Mesenchymal stem cell (in vitro differentiated cells and primary cell): ENCODE data around the gene FAM3B.

Source experiments
- DNase-seq: peaks from one replicate; pipeline ENCODE4 v3.0.0-alpha.2; 2013
- H2AFZ ChIP-seq: one replicate; pipeline ENCODE4 v1.6.1; 2013; ENCODE audit warnings: low read depth, mild to moderate bottlenecking, control low read depth, inconsistent platforms, low read length, moderate library complexity
- H2AK5ac ChIP-seq: 2 replicates; pipeline ENCODE4 v1.6.1; 2013; ENCODE audit warnings: low read length, moderate library complexity, mild to moderate bottlenecking, inconsistent platforms; ENCODE audit not compliant: severe bottlenecking
- H2BK120ac ChIP-seq: one replicate; pipeline ENCODE4 v1.6.1; 2013; ENCODE audit warnings: low read depth, mild to moderate bottlenecking, inconsistent platforms, low read length, moderate library complexity
- H2BK12ac ChIP-seq, 2 experiments: one replicate each; pipeline ENCODE4 v1.6.1; 2013; ENCODE audit warnings: inconsistent platforms in 2 of 2, low read length in 2 of 2, mild to moderate bottlenecking in 2 of 2, moderate library complexity in 2 of 2, control low read depth in 1 of 2
- H2BK15ac ChIP-seq: one replicate; pipeline ENCODE4 v1.6.1; 2013; ENCODE audit warnings: mild to moderate bottlenecking, low read depth, inconsistent platforms; ENCODE audit not compliant: poor library complexity, severe bottlenecking
- H2BK5ac ChIP-seq: 2 replicates; pipeline ENCODE4 v1.6.1; 2013; ENCODE audit warnings: low read depth, mild to moderate bottlenecking, low read length, control low read depth, inconsistent platforms; ENCODE audit not compliant: poor library complexity, severe bottlenecking
- H3K14ac ChIP-seq, 2 experiments: one replicate each; pipeline ENCODE4 v1.6.1; 2013; ENCODE audit warnings: inconsistent platforms in 2 of 2, low read length in 2 of 2, control low read depth in 1 of 2, mild to moderate bottlenecking in 1 of 2, moderate library complexity in 1 of 2
- H3K18ac ChIP-seq, 2 experiments: one replicate each; pipeline ENCODE4 v1.6.1; 2013; ENCODE audit warnings: inconsistent platforms in 2 of 2, low read length in 2 of 2, control low read depth in 1 of 2, low read depth in 1 of 2, mild to moderate bottlenecking in 1 of 2
- H3K23ac ChIP-seq, 2 experiments: one replicate each; pipeline ENCODE4 v1.6.1; 2013; ENCODE audit warnings: inconsistent platforms in 2 of 2, low read length in 2 of 2, mild to moderate bottlenecking in 2 of 2, moderate library complexity in 2 of 2, control low read depth in 1 of 2
- H3K27ac ChIP-seq: 2 replicates; pipeline ENCODE4 v1.5.1; 2013; ENCODE audit warnings: mild to moderate bottlenecking, moderate library complexity, low read length, control low read depth, inconsistent platforms; ENCODE audit not compliant: poor library complexity, severe bottlenecking
- H3K27me3 ChIP-seq, 2 experiments: 2 replicates each; pipeline versions ENCODE4 v1.6.1 to v1.7.0; 2013; ENCODE audit warnings: low read length in 2 of 2, mild to moderate bottlenecking in 2 of 2, moderate library complexity in 2 of 2, control low read depth in 1 of 2, inconsistent platforms in 1 of 2; ENCODE audit not compliant: control insufficient read depth in 1 of 2, insufficient read depth in 1 of 2
- H3K36me3 ChIP-seq, 2 experiments: 2 replicates each; pipeline versions ENCODE4 v1.6.1 to v1.7.0; 2013; ENCODE audit warnings: low read length in 2 of 2, control low read depth in 1 of 2, inconsistent platforms in 1 of 2, low read depth in 1 of 2, mild to moderate bottlenecking in 1 of 2; ENCODE audit not compliant: insufficient read depth in 2 of 2, control insufficient read depth in 1 of 2
- H3K4ac ChIP-seq, 2 experiments: one replicate each; pipeline ENCODE4 v1.6.1; 2013; ENCODE audit warnings: inconsistent platforms in 2 of 2, low read length in 2 of 2, mild to moderate bottlenecking in 2 of 2, moderate library complexity in 2 of 2, control low read depth in 1 of 2, low read depth in 1 of 2
- H3K4me1 ChIP-seq: 2 replicates; pipeline ENCODE4 v1.6.1; 2013; ENCODE audit warnings: low read depth, low read length, control low read depth; ENCODE audit not compliant: control insufficient read depth, insufficient read depth
- H3K4me2 ChIP-seq: 2 replicates; pipeline ENCODE4 v1.6.1; 2013; ENCODE audit warnings: low read length, mild to moderate bottlenecking, inconsistent platforms; ENCODE audit not compliant: poor library complexity, severe bottlenecking
- H3K4me3 ChIP-seq, 2 experiments: 2 replicates each; pipeline versions ENCODE4 v1.5.1 to v1.7.0; 2013; ENCODE audit warnings: low read length in 2 of 2, mild to moderate bottlenecking in 2 of 2, control low read depth in 1 of 2, low read depth in 1 of 2; ENCODE audit not compliant: insufficient read depth in 1 of 2
- H3K79me1 ChIP-seq: replicated peaks from 2 replicates; pipeline ENCODE4 v1.6.1; 2013; ENCODE audit warnings: mild to moderate bottlenecking, control low read depth, low read length, inconsistent platforms; ENCODE audit not compliant: poor library complexity, severe bottlenecking
- H3K9ac ChIP-seq: 2 replicates; pipeline ENCODE4 v1.7.0; 2013; ENCODE audit warnings: mild to moderate bottlenecking, low read length, moderate library complexity
- H3K9me3 ChIP-seq: 2 replicates; pipeline ENCODE4 v1.7.0; 2013; ENCODE audit warnings: mild to moderate bottlenecking, low read length; ENCODE audit not compliant: control insufficient read depth
- H4K8ac ChIP-seq: one replicate; pipeline ENCODE4 v1.6.1; 2013; ENCODE audit warnings: inconsistent platforms, mild to moderate bottlenecking, low read length, moderate library complexity
- H4K91ac ChIP-seq: one replicate; pipeline ENCODE4 v1.6.1; 2013; ENCODE audit warnings: mild to moderate bottlenecking, low read length, inconsistent platforms
- WGBS: methylation state at CpG from one replicate; pipeline ENCODE4 v1.1.7; 2013; ENCODE audit warnings: mixed read lengths; 5-methylcytosine and 5-hydroxymethylcytosine counted together

The FAM3B gene

DNA sequence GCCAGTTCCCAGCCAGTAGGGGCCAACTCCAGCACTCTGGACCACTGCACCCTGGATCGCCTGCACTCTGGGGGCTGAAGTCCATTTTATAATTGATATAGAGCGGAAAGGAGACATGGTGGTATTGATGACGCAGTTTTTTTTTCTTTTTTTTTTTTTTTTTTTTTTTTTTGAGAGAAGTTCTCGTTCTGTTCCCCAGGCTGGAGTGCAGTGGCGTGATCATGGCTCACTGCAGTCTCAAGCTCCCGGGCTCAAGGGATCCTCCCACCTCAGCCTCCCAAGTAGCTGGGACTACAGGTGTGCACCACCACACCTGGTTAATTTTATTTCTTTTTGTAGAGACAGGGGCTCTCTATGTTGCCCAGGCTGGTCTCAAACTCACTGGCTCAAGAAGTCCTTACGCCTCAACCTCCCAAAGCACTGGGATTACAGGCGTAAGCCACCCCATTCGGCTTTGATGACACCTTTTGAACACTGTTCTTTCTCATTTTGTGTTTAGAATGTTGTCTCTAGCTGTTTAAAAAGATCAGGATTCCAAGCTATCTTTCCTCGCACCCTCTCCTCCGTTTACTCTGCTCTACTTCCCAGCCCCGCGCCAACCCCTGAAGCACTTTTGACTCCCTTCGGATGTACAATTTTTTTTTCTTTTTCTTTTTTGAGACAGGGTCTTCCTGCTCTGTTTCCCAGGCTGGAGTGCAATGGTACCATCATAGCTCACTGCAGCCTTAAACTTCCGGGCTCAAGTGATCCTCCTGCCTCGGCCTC is 46.2 kb downstream of the FAM3B start:
- no peak overlapping the region for H2BK5ac ChIP-seq
- no peak overlapping the region for H3K27ac ChIP-seq
- peaks cover 2% of the 10 kb centered on the region for H3K4me1 ChIP-seq
- H4K91ac ChIP-seq: no peak overlapping the region
- H2BK120ac ChIP-seq: no peak overlapping the region
- H3K27me3 ChIP-seq: peaks cover 0 to 8% of the 10 kb centered on the region in 2 experiments
- H3K4me3 ChIP-seq: peak overlapping the region in 1 of 2 experiments; percentile 90
- no peak overlapping the region for H3K18ac ChIP-seq
- no peaks in the 10 kb centered on the region for H3K9me3 ChIP-seq
- no peaks in the 10 kb centered on the region for H3K79me1 ChIP-seq
- H4K8ac ChIP-seq: no peak overlapping the region
- DNase-seq: no peak
- no peak overlapping the region for H2AFZ ChIP-seq
- H3K14ac ChIP-seq: no peak overlapping the region
- H3K23ac ChIP-seq: no peak overlapping the region
- H2BK12ac ChIP-seq: no peak overlapping the region
- H3K9ac ChIP-seq: peak overlapping the region; percentile 99
- H3K4ac ChIP-seq: no peak overlapping the region
- H2AK5ac ChIP-seq: no peak overlapping the region
- no peak overlapping the region for H2BK15ac ChIP-seq
- peaks cover 0 to 18% of the 10 kb centered on the region in 2 experiments for H3K36me3 ChIP-seq
- no peak overlapping the region for H3K4me2 ChIP-seq
- WGBS: 93% methylated on average over 12 of the region's 16 CpGs

DNA sequence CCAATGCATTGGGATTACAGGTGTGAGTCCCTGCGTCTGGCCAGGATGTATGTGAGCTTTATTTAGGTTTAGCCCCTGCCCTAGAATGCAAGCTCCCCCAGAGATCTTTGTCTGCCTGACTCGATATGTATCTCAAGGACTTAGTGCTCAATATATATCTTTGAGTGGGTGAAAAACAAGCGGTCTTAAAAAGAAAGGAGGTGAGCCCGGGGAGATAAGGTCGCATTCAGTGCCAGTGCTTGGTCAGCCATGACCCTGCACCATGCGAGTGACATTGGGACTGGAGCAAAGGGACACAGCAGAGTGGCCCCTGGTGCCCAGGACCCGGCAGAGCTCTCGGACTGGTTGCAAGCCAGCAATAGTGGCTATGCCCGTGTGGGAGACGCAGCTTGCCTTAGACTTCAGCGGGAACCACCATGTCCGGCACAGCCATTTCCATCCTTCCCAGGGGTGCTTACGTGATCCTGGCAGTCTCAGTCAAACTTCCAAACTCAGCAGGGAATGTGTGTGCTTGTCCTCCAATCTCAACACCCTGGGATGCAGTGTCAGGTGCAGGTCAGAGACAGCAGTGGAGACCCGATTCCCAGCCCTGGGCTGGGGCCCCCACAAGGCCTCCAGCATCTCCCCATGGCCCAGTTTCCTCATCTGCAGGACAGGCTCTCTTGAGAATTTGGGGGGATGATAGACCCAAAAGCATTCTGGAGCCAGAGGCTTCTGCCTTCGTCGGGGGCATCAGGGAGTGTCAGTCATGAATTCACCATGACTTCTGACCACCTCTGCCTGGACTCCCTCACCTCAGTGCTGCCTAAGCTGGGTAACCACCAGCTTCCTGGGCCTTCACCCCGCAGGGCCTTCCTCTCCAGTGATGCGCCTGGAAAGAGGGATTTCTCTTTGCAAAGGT is 47.0 kb downstream of the FAM3B start:
- Histone ChIP-seq H3K9me3 (no peaks in the 10 kb centered on the region), H3K9ac (peak overlapping the region; percentile 99), H3K14ac (no peak overlapping the region), H4K8ac (no peak overlapping the region), H2BK12ac (no peak overlapping the region), H3K36me3 (peaks cover 0 to 23% of the 10 kb centered on the region in 2 experiments), H2AK5ac (no peak overlapping the region), H3K18ac (no peak overlapping the region), H2AFZ (no peak overlapping the region), H2BK15ac (no peak overlapping the region), H3K4me3 (peak overlapping the region in 1 of 2 experiments; percentile 90), H3K27me3 (peaks cover 0 to 16% of the 10 kb centered on the region in 2 experiments), H3K23ac (no peak overlapping the region), H2BK120ac (no peak overlapping the region), H3K79me1 (no peaks in the 10 kb centered on the region), H2BK5ac (no peak overlapping the region), H3K4ac (no peak overlapping the region), H3K27ac (no peak overlapping the region), H3K4me2 (no peak overlapping the region), H3K4me1 (peaks cover 2% of the 10 kb centered on the region), H4K91ac (no peak overlapping the region)
- no peak for DNase-seq
- 90% methylated on average over 18 of the region's 18 CpGs for WGBS

DNA sequence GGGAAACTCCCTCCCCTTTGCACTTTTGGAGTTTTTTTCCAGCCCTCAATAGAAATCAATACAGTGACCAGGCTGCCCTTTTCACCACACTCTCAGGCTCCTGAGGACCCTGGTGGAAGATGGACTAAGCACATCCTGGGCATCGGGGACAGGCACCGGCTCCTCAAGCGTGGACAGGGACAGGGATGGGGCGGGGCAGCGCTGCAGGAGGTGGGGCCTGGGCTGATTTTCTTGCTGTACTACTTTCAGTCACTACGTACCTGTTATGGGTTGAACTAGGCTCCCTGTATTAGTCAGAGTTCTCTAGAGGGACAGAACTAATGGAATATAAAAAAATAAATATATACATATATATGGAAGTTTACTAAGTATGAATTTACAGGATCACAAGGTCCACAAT is 47.7 kb downstream of the FAM3B start:
- WGBS: 86% methylated on average over 5 of the region's 6 CpGs
- Histone ChIP-seq H3K4me2 (no peak overlapping the region), H3K9me3 (no peaks in the 10 kb centered on the region), H3K27ac (no peak overlapping the region), H3K4me1 (peaks cover 5% of the 10 kb centered on the region), H2BK15ac (no peak overlapping the region), H2BK5ac (no peak overlapping the region), H3K9ac (no peak overlapping the region), H3K4ac (no peak overlapping the region), H3K79me1 (no peaks in the 10 kb centered on the region), H2BK12ac (no peak overlapping the region), H2AK5ac (no peak overlapping the region), H3K36me3 (peaks cover 0 to 23% of the 10 kb centered on the region in 2 experiments), H3K27me3 (peaks cover 0 to 23% of the 10 kb centered on the region in 2 experiments), H2BK120ac (no peak overlapping the region), H3K23ac (no peak overlapping the region), H4K8ac (no peak overlapping the region), H3K4me3 (no peak overlapping the region), H2AFZ (no peak overlapping the region), H3K14ac (no peak overlapping the region), H4K91ac (no peak overlapping the region), H3K18ac (no peak overlapping the region)
- DNase-seq: no peak
